ENCODE results near the gene METTL27.

DNA sequence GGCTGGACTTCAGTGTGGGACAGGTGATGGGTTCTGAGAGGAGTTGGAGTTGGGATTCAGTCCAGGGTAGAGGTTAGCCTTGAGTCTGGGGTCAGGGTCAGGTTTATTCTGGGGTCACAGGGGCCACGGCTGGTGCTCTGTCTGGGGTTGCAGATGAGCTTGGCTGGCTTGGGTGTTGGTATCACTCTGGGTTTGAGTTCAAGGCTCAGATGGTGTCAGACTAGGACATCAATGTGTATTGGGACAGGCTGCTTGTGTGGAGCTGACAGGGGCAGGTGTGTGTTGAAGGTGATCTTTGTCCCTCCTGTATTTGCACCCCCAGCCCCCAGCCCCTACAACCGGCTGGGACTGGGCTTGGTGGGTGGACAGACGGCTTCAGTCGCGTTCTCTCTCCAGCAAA, 45.4 kb upstream of the METTL27 start:
- TF ChIP-seq, protein P1, sequence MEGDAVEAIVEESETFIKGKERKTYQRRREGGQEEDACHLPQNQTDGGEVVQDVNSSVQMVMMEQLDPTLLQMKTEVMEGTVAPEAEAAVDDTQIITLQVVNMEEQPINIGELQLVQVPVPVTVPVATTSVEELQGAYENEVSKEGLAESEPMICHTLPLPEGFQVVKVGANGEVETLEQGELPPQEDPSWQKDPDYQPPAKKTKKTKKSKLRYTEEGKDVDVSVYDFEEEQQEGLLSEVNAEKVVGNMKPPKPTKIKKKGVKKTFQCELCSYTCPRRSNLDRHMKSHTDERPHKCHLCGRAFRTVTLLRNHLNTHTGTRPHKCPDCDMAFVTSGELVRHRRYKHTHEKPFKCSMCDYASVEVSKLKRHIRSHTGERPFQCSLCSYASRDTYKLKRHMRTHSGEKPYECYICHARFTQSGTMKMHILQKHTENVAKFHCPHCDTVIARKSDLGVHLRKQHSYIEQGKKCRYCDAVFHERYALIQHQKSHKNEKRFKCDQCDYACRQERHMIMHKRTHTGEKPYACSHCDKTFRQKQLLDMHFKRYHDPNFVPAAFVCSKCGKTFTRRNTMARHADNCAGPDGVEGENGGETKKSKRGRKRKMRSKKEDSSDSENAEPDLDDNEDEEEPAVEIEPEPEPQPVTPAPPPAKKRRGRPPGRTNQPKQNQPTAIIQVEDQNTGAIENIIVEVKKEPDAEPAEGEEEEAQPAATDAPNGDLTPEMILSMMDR (IDR thresholded peaks at IDR 0.05; ENCODE audit: insufficient read depth, low read length) = no peak
- TF ChIP-seq POLR2AphosphoS5 (IDR thresholded peaks at IDR 0.05; ENCODE audit: low read depth) = no peak
- TF ChIP-seq GABPA (IDR thresholded peaks at IDR 0.05; ENCODE audit: low read depth) = no peak
- no peak for TF ChIP-seq SPI1 (IDR thresholded peaks at IDR 0.05; ENCODE audit: borderline replicate concordance, low read depth)
- TF ChIP-seq, protein P2, sequence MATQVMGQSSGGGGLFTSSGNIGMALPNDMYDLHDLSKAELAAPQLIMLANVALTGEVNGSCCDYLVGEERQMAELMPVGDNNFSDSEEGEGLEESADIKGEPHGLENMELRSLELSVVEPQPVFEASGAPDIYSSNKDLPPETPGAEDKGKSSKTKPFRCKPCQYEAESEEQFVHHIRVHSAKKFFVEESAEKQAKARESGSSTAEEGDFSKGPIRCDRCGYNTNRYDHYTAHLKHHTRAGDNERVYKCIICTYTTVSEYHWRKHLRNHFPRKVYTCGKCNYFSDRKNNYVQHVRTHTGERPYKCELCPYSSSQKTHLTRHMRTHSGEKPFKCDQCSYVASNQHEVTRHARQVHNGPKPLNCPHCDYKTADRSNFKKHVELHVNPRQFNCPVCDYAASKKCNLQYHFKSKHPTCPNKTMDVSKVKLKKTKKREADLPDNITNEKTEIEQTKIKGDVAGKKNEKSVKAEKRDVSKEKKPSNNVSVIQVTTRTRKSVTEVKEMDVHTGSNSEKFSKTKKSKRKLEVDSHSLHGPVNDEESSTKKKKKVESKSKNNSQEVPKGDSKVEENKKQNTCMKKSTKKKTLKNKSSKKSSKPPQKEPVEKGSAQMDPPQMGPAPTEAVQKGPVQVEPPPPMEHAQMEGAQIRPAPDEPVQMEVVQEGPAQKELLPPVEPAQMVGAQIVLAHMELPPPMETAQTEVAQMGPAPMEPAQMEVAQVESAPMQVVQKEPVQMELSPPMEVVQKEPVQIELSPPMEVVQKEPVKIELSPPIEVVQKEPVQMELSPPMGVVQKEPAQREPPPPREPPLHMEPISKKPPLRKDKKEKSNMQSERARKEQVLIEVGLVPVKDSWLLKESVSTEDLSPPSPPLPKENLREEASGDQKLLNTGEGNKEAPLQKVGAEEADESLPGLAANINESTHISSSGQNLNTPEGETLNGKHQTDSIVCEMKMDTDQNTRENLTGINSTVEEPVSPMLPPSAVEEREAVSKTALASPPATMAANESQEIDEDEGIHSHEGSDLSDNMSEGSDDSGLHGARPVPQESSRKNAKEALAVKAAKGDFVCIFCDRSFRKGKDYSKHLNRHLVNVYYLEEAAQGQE (IDR thresholded peaks at IDR 0.05; ENCODE audit: insufficient replicate concordance, low read depth) = no peak
